Liver (tissue), 2 donors: ENCODE data around the gene BACH2.

Source experiments
- YY1 ChIP-seq: IDR thresholded peaks from 2 replicates; pipeline ENCODE4 v1.6.1; 2016; ENCODE audit warnings: antibody characterized with exemption, mild to moderate bottlenecking
- TF ChIP-seq, protein P1 (sequence below): fragments of 150-350 bp; IDR thresholded peaks from 2 replicates; pipeline ENCODE4 v1.5.1; 2017; ENCODE audit warnings: improper control_type of control experiment, low read depth, low read length; ENCODE audit not compliant: missing input control
- donor health status: healthy.

DNA sequence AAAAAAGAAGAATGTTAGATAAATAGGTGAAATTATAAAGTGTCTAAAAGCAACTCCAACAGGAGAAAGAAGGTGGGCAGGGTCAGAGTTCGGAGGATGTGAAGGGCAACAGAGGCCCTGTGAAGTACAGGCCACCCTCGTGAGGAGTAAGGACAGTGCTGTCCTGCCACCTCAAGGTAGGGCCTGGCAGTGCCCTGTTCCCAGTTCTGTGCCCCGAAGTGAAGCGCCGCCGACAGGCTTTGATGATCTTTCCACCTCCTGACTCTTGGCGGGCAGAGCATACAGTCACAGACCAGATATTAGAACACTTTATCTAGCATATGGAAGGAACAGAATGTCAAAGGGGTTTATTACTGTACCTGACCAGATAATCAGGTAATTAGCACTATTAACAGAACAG is 326.6 kb downstream of the BACH2 start:
- TF ChIP-seq, protein P1, sequence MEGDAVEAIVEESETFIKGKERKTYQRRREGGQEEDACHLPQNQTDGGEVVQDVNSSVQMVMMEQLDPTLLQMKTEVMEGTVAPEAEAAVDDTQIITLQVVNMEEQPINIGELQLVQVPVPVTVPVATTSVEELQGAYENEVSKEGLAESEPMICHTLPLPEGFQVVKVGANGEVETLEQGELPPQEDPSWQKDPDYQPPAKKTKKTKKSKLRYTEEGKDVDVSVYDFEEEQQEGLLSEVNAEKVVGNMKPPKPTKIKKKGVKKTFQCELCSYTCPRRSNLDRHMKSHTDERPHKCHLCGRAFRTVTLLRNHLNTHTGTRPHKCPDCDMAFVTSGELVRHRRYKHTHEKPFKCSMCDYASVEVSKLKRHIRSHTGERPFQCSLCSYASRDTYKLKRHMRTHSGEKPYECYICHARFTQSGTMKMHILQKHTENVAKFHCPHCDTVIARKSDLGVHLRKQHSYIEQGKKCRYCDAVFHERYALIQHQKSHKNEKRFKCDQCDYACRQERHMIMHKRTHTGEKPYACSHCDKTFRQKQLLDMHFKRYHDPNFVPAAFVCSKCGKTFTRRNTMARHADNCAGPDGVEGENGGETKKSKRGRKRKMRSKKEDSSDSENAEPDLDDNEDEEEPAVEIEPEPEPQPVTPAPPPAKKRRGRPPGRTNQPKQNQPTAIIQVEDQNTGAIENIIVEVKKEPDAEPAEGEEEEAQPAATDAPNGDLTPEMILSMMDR = no peak
- no peak for TF ChIP-seq YY1
